Measurements from ENCODE around the gene IMPDH1. TPM values are rescaled to one million over a fixed set of nuclear protein-coding genes. Genes with fewer than 3 reads are reported as not detected.
A peak's percentile ranks its signal among the peaks of the same experiment; 100 is the strongest.

IMPDH1 gene
- total and polyA plus RNA-seq, 10 of the 15 experiments (the other 5 are each of a cell fraction or from before 2014, with no cell fraction given), result 0.50 to 61.3 (median 41.8) TPM

GRCh38 chr7:128391805-128392204 is 18.0 kb downstream of the IMPDH1 start:
- no TSS peak for BruUV-seq (replicated peaks)
- TF ChIP-seq HDAC6 (IDR thresholded peaks at IDR 0.05; ENCODE audit: unreplicated experiment) (no peak), CHD1 (IDR thresholded peaks at IDR 0.05; ENCODE audit: low read depth, low read length) (no peak), POLR2A (IDR thresholded peaks at IDR 0.05; ENCODE audit: low read depth, low read length) (peak; percentile 43; the same call in 1 of the 2 replicates), RUNX3 (IDR thresholded peaks at IDR 0.05; ENCODE audit: low read length) (no peak)
- SMC1A ChIA-PET (ENCODE audit: uncharacterized antibody, unreplicated experiment), result no interaction called here
- 100% methylated on average over 7 of the region's 7 CpGs for WGBS (ENCODE audit: insufficient coverage, insufficient replicate concordance, low lambda C conversion rate, missing lambda C conversion rate)
- H2AFZ ChIP-seq (ENCODE audit: control insufficient read depth, low read depth, low read length), result no peak overlapping the region
- DNase-seq (ENCODE audit: low read depth, low spot score) (no peak), FAIRE-seq (no peak), ATAC-seq (no peak)
- in situ Hi-C loops (cut with MboI), result no loop called here
- peaks cover 2 to 3% of the 10 kb centered on the region in 2 experiments; a peak in 2 of 4 replicates for H3K36me3 ChIP-seq (ENCODE audit: control insufficient read depth in 2 of 2, insufficient read depth in 2 of 2, low read length in 1 of 2)
- CTCF ChIA-PET, result interaction anchor here (0.7 to 6.4 kb wide), 4 partner anchors 10 to 68 kb away, joined by 3 to 106 read pairs (median 10); partner anchors contain the start of gene RBM28
- no peak overlapping the region for H3K4me3 ChIP-seq
- intact Hi-C loops (cut with micrococcal nuclease; ENCODE audit: unreplicated experiment), result no loop called here
- no peak overlapping the region for H3K9ac ChIP-seq (ENCODE audit: control insufficient read depth, insufficient read depth, low read length)
- no peaks in the 10 kb centered on the region; a peak in 1 of 4 replicates for H3K27me3 ChIP-seq (replicated peaks in 1 of 2; ENCODE audit: control insufficient read depth in 2 of 2, insufficient read depth in 2 of 2, low read length in 1 of 2)
- H3K4me2 ChIP-seq (ENCODE audit: control insufficient read depth, insufficient read depth), result no peak overlapping the region
- POLR2A ChIA-PET, result no interaction called here
- no peaks in the 10 kb centered on the region for H3K79me2 ChIP-seq (ENCODE audit: control insufficient read depth, insufficient read depth, low read length)
- no peak overlapping the region for H3K27ac ChIP-seq (ENCODE audit: control insufficient read depth, insufficient read depth)
- H3K9me3 ChIP-seq (replicated peaks; ENCODE audit: control insufficient read depth, insufficient read depth, low read length), result no peaks in the 10 kb centered on the region
- no peaks in the 10 kb centered on the region for H4K20me1 ChIP-seq (ENCODE audit: control insufficient read depth, insufficient read depth)
- RAD21 ChIA-PET (ENCODE audit: unreplicated experiment), result interaction anchor here (1.4 kb wide), 1 partner anchor 44 kb away, joined by 3 read pairs; no protein-coding TSS in a partner anchor
- H3K4me1 ChIP-seq (ENCODE audit: control insufficient read depth, insufficient read depth, low read length), result no peaks in the 10 kb centered on the region

- Histone ChIP-seq H3K4me1 (ENCODE audit: control insufficient read depth, insufficient read depth, low read length) (no peaks in the 10 kb centered on the region), H3K9ac (ENCODE audit: control insufficient read depth, insufficient read depth, low read length) (no peak overlapping the region), H3K4me3 (no peak overlapping the region), H3K79me2 (ENCODE audit: control insufficient read depth, insufficient read depth, low read length) (no peaks in the 10 kb centered on the region), H3K27ac (ENCODE audit: control insufficient read depth, insufficient read depth) (no peak overlapping the region), H3K27me3 (replicated peaks in 1 of 2; ENCODE audit: control insufficient read depth in 2 of 2, insufficient read depth in 2 of 2, low read length in 1 of 2) (no peaks in the 10 kb centered on the region; a peak in 1 of 4 replicates), H3K36me3 (ENCODE audit: control insufficient read depth in 2 of 2, insufficient read depth in 2 of 2, low read length in 1 of 2) (peaks cover 0 to 3% of the 10 kb centered on the region in 2 experiments; a peak in 2 of 4 replicates), H2AFZ (ENCODE audit: control insufficient read depth, low read depth, low read length) (no peak overlapping the region), H3K9me3 (replicated peaks; ENCODE audit: control insufficient read depth, insufficient read depth, low read length) (no peaks in the 10 kb centered on the region), H4K20me1 (ENCODE audit: control insufficient read depth, insufficient read depth) (no peaks in the 10 kb centered on the region), H3K4me2 (ENCODE audit: control insufficient read depth, insufficient read depth) (no peak overlapping the region)
- ChIA-PET CTCF (interaction anchor here (0.6 to 6.4 kb wide), 6 partner anchors 9 to 842 kb away, joined by 3 to 106 read pairs (median 6); partner anchors contain the start of gene RBM28), RAD21 (ENCODE audit: unreplicated experiment) (interaction anchor here (1.1 to 1.4 kb wide), 2 partner anchors 37 to 44 kb away, joined by 3 read pairs; no protein-coding TSS in a partner anchor), POLR2A (no interaction called here), SMC1A (ENCODE audit: uncharacterized antibody, unreplicated experiment) (interaction anchor here (1.3 kb wide), 1 partner anchor 46 kb away, joined by 3 read pairs; no protein-coding TSS in a partner anchor)
- FAIRE-seq, result no peak
- no peak for DNase-seq (ENCODE audit: low read depth, low spot score)
- in situ Hi-C loops (cut with MboI), result no loop called here
- no TSS peak for BruUV-seq (replicated peaks)
- 49% methylated on average over 3 of the region's 3 CpGs for WGBS (ENCODE audit: insufficient coverage, insufficient replicate concordance, low lambda C conversion rate, missing lambda C conversion rate)
- no peak for ATAC-seq
- intact Hi-C loops (cut with micrococcal nuclease; ENCODE audit: unreplicated experiment), result no loop called here
- no peak for TF ChIP-seq HDAC2 (IDR thresholded peaks at IDR 0.05)
- no peak for TF ChIP-seq FOS (IDR thresholded peaks at IDR 0.05; ENCODE audit: borderline replicate concordance, extremely low read depth, insufficient read length)
- no peak for TF ChIP-seq CUX1 (IDR thresholded peaks at IDR 0.05; ENCODE audit: insufficient replicate concordance, low read depth, low read length)
- no peak for TF ChIP-seq SUZ12 (IDR thresholded peaks at IDR 0.05; ENCODE audit: unreplicated experiment)
- no peak for TF ChIP-seq ZSCAN29 (IDR thresholded peaks at IDR 0.05)
- no peak for TF ChIP-seq RAD21 (IDR thresholded peaks at IDR 0.05; ENCODE audit: insufficient read depth, low read depth, low read length)
- TF ChIP-seq NFXL1 (IDR thresholded peaks at IDR 0.05; ENCODE audit: borderline replicate concordance), result no peak
- no peak for TF ChIP-seq ZNF24 (IDR thresholded peaks at IDR 0.05)
Measured at GRCh38 chr7:128390871-128391565, 18.8 kb downstream of the IMPDH1 start.

Measured in GM12878 (cell line).